ENCODE measurements around the gene PRKAG1.

Gene PRKAG1

DNA sequence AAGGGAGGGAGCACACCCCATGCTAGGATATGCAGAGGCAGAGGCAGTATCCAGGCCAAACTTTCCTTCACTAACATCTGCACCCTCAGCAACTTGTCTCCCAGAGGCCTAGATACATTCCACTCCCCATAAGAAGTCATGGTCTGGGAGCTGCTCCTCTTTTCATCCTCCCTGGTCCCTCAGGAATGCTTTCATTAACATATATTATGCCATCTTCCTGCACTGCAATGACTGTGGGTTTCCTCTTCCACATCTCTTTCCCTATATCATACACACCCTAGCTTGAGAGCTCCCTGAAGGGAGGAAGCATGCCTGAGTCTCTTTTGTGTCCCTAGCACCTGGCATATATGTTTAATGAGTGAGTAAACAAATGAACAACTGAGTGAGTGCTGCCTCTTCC lies 28.0 kb downstream of the PRKAG1 start:
- Histone ChIP-seq H3K4me3 (no peak overlapping the region), H3K9ac (ENCODE audit: insufficient read length) (no peak overlapping the region), H3K36me3 (ENCODE audit: insufficient read depth, low read length) (no peaks in the 10 kb centered on the region), H3K9me3 (ENCODE audit: low read depth, low read length) (no peaks in the 10 kb centered on the region), H3K27ac (no peak overlapping the region)
- no peak for DNase-seq (ENCODE audit: low read depth, low spot score)
- TF ChIP-seq FOXP2 (optimal IDR thresholded peaks at IDR 0.05; ENCODE audit: control extremely low read depth, extremely low read length, insufficient read depth): no peak
- TF ChIP-seq POLR2AphosphoS5 (IDR thresholded peaks at IDR 0.05; ENCODE audit: borderline replicate concordance, low read depth, low read length): no peak

DNA sequence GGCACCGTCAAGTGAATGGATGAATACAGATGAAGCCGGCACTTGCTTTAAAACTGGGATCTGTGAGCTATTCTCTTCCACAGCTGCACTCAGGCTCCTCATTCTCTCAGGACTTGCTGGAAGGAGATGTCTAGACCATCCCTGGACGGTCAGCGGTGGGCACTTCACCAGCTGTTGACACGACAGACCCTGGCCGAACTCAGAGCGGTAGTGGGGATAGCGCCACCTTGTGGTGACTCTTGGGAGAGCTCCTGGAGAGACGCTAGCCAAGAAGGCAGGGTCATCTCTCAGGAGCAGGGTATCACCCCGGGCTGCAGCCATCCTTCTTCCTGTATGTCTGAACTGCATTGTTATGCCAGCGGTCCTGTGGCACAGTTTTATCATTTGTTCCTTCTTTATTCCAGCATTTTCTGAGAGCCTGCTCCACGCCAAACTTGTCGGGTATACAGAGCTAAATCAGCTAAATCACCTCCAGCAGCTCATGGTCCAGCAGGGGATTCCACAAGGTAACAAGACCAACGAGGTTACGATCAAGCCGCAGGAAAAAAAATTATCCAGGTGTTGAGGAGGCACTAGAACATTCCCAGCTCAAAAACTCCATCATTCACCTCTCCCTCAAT lies 30.4 kb downstream of the PRKAG1 start:
- no peak for DNase-seq (ENCODE audit: low read depth, low spot score)
- no peak for TF ChIP-seq FOXP2 (optimal IDR thresholded peaks at IDR 0.05; ENCODE audit: control extremely low read depth, extremely low read length, insufficient read depth)
- no peak for TF ChIP-seq POLR2AphosphoS5 (IDR thresholded peaks at IDR 0.05; ENCODE audit: borderline replicate concordance, low read depth, low read length)
- no peak for TF ChIP-seq EZH2 (IDR thresholded peaks at IDR 0.05)
- Histone ChIP-seq H3K9me3 (ENCODE audit: low read depth, low read length) (no peaks in the 10 kb centered on the region), H3K27ac (no peak overlapping the region), H3K9ac (ENCODE audit: insufficient read length) (no peak overlapping the region), H3K4me3 (no peak overlapping the region), H3K36me3 (ENCODE audit: insufficient read depth, low read length) (no peaks in the 10 kb centered on the region)

DNA sequence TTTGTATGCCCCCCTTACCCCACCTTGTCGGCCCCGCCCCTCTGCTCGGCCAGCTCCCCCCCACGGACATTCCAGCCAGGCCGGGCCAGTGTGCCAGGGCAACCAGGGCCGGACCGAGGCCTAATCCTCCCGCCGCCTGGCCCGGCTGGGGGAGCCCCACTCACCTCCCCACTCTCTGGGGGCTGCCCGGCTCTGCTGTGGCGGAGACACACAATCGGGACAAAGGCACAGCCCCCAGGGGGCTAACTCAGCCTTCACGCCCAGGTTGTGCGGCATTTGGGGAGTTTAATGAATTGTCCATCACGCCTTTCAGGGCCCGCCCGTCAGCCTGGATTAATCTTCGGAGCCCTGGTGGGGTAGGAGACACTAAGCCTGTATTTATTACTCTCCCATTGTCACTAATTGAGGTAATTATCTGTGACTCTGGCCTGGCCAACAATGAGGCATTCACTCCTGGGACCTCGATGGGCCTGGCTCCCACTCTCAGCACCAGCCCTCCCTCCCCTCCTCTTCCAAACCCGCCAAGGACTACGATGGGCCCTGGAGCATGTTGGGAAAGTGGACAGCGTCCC lies 31.8 kb downstream of the PRKAG1 start:
- Histone ChIP-seq H3K4me3 (no peak overlapping the region), H3K27ac (no peak overlapping the region), H3K9me3 (ENCODE audit: low read depth, low read length) (no peaks in the 10 kb centered on the region), H3K36me3 (ENCODE audit: insufficient read depth, low read length) (no peaks in the 10 kb centered on the region), H3K9ac (ENCODE audit: insufficient read length) (no peak overlapping the region)
- TF ChIP-seq POLR2AphosphoS5 (IDR thresholded peaks at IDR 0.05; ENCODE audit: borderline replicate concordance, low read depth, low read length): no peak
- no peak for TF ChIP-seq EZH2 (IDR thresholded peaks at IDR 0.05)
- no peak for TF ChIP-seq FOXP2 (optimal IDR thresholded peaks at IDR 0.05; ENCODE audit: control extremely low read depth, extremely low read length, insufficient read depth)
- no peak for DNase-seq (ENCODE audit: low read depth, low spot score)

- Histone ChIP-seq H3K9ac (ENCODE audit: insufficient read length) (no peak overlapping the region), H3K9me3 (ENCODE audit: low read depth, low read length) (no peaks in the 10 kb centered on the region), H3K36me3 (ENCODE audit: insufficient read depth, low read length) (no peaks in the 10 kb centered on the region), H3K4me3 (no peak overlapping the region), H3K27ac (no peak overlapping the region)
- no peak for DNase-seq (ENCODE audit: low read depth, low spot score)
- TF ChIP-seq FOXP2 (optimal IDR thresholded peaks at IDR 0.05; ENCODE audit: control extremely low read depth, extremely low read length, insufficient read depth): no peak
- TF ChIP-seq EZH2 (IDR thresholded peaks at IDR 0.05): no peak
- TF ChIP-seq POLR2AphosphoS5 (IDR thresholded peaks at IDR 0.05; ENCODE audit: borderline replicate concordance, low read depth, low read length): no peak
Measured at GRCh38 chr12:48985901-48986300, 32.7 kb downstream of the PRKAG1 start.

DNA sequence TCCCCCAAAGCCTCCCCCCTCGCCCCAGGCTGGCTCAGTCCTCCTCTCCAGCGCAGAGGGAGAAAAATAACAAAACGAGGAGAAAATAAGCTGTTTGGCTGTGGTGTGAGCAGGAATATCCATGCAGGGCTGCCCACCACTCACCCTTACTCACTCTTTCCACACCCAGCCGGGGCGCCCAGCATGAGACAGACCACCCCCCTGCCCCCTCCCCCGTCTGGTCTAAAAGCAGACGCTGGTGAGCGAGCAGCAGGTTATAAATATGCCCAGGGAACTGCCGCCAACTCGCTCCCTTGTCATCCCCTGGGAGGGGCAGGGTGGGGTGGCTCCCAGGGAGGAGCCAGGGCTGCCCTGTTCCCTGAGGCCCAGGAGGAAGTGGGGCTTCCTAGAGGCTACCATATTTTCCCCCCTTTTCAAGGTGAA lies 33.1 kb downstream of the PRKAG1 start:
- TF ChIP-seq POLR2AphosphoS5 (IDR thresholded peaks at IDR 0.05; ENCODE audit: borderline replicate concordance, low read depth, low read length) (no peak), FOXP2 (optimal IDR thresholded peaks at IDR 0.05; ENCODE audit: control extremely low read depth, extremely low read length, insufficient read depth) (no peak), EZH2 (IDR thresholded peaks at IDR 0.05) (no peak)
- H3K36me3 ChIP-seq (ENCODE audit: insufficient read depth, low read length): no peaks in the 10 kb centered on the region
- no peak overlapping the region for H3K9ac ChIP-seq (ENCODE audit: insufficient read length)
- no peaks in the 10 kb centered on the region for H3K9me3 ChIP-seq (ENCODE audit: low read depth, low read length)
- DNase-seq (ENCODE audit: low read depth, low spot score): no peak
- no peak overlapping the region for H3K4me3 ChIP-seq
- no peak overlapping the region for H3K27ac ChIP-seq

DNA sequence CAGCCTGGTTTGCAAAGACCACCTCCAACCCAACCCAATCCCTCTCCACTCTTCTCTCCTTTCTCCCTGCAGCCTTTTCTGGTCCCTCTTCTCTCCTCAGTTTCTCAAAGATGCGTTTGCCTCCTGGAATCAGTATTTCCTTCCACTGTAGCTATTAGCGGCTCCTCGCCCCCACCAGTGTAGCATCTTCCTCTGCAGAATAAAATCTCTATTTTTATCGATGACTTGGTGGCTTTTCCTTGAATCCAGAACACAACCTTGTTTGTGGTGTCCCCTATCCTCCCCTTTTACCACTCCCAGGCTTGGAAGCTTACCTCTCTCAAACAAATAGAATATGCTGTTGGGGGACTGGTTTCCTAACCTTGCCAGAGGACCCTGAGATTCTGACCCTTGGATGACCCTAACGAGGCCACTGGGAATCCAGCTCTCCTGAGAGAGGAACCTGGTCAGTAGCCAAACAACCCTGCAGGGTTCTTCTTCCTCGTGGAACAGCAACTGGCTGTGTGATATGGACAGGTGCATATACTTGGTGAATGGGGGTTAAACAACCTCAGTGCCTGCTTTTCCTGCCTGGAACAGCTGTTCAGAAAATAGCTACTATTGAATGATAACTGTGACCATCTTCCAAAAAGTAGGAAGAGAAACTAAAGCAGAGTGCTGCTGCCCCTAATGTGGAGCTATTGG lies 36.0 kb downstream of the PRKAG1 start:
- DNase-seq (ENCODE audit: low read depth, low spot score): no peak
- Histone ChIP-seq H3K9me3 (ENCODE audit: low read depth, low read length) (no peaks in the 10 kb centered on the region), H3K4me3 (no peak overlapping the region), H3K9ac (ENCODE audit: insufficient read length) (no peak overlapping the region), H3K36me3 (ENCODE audit: insufficient read depth, low read length) (no peaks in the 10 kb centered on the region), H3K27ac (no peak overlapping the region)
- TF ChIP-seq EZH2 (IDR thresholded peaks at IDR 0.05) (no peak), FOXP2 (optimal IDR thresholded peaks at IDR 0.05; ENCODE audit: control extremely low read depth, extremely low read length, insufficient read depth) (no peak), POLR2AphosphoS5 (IDR thresholded peaks at IDR 0.05; ENCODE audit: borderline replicate concordance, low read depth, low read length) (no peak)

DNA sequence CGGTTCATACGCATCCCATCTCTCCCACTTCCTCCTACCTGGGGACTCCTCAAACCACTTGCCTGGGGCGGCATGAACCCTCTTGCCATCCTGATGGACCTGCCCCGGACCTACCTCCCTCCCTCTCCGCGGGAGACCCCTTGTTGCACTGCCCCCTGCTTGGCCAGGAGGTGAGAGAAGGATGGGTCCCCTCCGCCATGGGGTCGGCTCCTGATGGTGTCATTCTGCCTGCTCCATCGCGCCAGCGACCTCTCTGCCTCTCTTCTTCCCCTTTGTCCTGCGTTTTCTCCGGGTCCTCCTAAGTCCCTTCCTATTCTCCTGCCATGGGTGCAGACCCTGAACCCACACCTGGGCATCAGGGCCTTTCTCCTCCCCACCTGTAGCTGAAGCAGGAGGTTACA lies 36.8 kb downstream of the PRKAG1 start:
- no peak overlapping the region for H3K27ac ChIP-seq
- no peak for TF ChIP-seq EZH2 (IDR thresholded peaks at IDR 0.05)
- H3K9ac ChIP-seq (ENCODE audit: insufficient read length): no peak overlapping the region
- no peak for DNase-seq (ENCODE audit: low read depth, low spot score)
- H3K36me3 ChIP-seq (ENCODE audit: insufficient read depth, low read length): no peaks in the 10 kb centered on the region
- H3K4me3 ChIP-seq: peak overlapping the region; percentile 72
- no peaks in the 10 kb centered on the region for H3K9me3 ChIP-seq (ENCODE audit: low read depth, low read length)

- H3K27ac ChIP-seq: no peak overlapping the region
- H3K9me3 ChIP-seq (ENCODE audit: low read depth, low read length): no peaks in the 10 kb centered on the region
- no peak overlapping the region for H3K9ac ChIP-seq (ENCODE audit: insufficient read length)
- H3K36me3 ChIP-seq (ENCODE audit: insufficient read depth, low read length): no peaks in the 10 kb centered on the region
- TF ChIP-seq POLR2AphosphoS5 (IDR thresholded peaks at IDR 0.05; ENCODE audit: borderline replicate concordance, low read depth, low read length) (no peak), EZH2 (IDR thresholded peaks at IDR 0.05) (no peak), FOXP2 (optimal IDR thresholded peaks at IDR 0.05; ENCODE audit: control extremely low read depth, extremely low read length, insufficient read depth) (no peak)
- peak overlapping the region; percentile 72 for H3K4me3 ChIP-seq
- DNase-seq (ENCODE audit: low read depth, low spot score): no peak
Measured at GRCh38 chr12:48980953-48981756, 37.4 kb downstream of the PRKAG1 start.
